Activated T-cell treated with anti-CD3 and anti-CD28 coated beads, Interleukin-2, amount 50 U/mL, for 1 hour (primary cell): ENCODE data around the gene GCSH.

Experiments used
- DNase-seq: peaks from one replicate; pipeline ENCODE4 v3.0.0-alpha.2; 2020

GCSH gene

GRCh38 chr16:81099958-81100357, 3.8 kb upstream of the GCSH start:
- no peak for DNase-seq

GRCh38 chr16:81097230-81097629, 1.0 kb upstream of the GCSH start:
- no peak for DNase-seq

- peak; percentile 19 for DNase-seq
Observed at GRCh38 chr16:81096715-81097208, 567 bp upstream of the GCSH start.

GRCh38 chr16:81095653-81095952, 592 bp downstream of the GCSH start:
- DNase-seq: no peak

GRCh38 chr16:81094771-81095251, 1.4 kb downstream of the GCSH start:
- DNase-seq: no peak

- no peak for DNase-seq
Observed at GRCh38 chr16:81088836-81089235, 7.4 kb downstream of the GCSH start.

- DNase-seq: no peak
Observed at GRCh38 chr16:81081014-81081413, 15.2 kb downstream of the GCSH start.

- DNase-seq: no peak
Observed at GRCh38 chr16:81080233-81080632, 16.0 kb downstream of the GCSH start.

GRCh38 chr16:81077076-81077940, 18.9 kb downstream of the GCSH start, which contains the start of gene C16orf46:
Gene C16orf46 (minus strand): TSS chr16:81077238. CDS start chr16:81063955, 13,283 bp downstream.
- DNase-seq: peak; percentile 99

- peak; percentile 97 for DNase-seq
Observed at GRCh38 chr16:81076566-81077075, 19.6 kb downstream of the GCSH start.

GRCh38 chr16:81073560-81074330, 22.4 kb downstream of the GCSH start:
- no peak for DNase-seq

- DNase-seq: no peak
Observed at GRCh38 chr16:81071805-81072204, 24.4 kb downstream of the GCSH start.

GRCh38 chr16:81070979-81071378, 25.2 kb downstream of the GCSH start:
- DNase-seq: no peak

- no peak for DNase-seq
Observed at GRCh38 chr16:81069063-81069462, 27.1 kb downstream of the GCSH start.

GRCh38 chr16:81067166-81067565, 29.0 kb downstream of the GCSH start:
- DNase-seq: no peak

GRCh38 chr16:81066681-81067080, 29.5 kb downstream of the GCSH start:
- DNase-seq: no peak

- no peak for DNase-seq
Observed at GRCh38 chr16:81061871-81062608, 34.2 kb downstream of the GCSH start.

- no peak for DNase-seq
Observed at GRCh38 chr16:81061307-81061640, 34.9 kb downstream of the GCSH start.

GRCh38 chr16:81060576-81061306, 35.5 kb downstream of the GCSH start:
- DNase-seq: no peak

GRCh38 chr16:81053761-81054160, 42.4 kb downstream of the GCSH start:
- DNase-seq: no peak

GRCh38 chr16:81042821-81043220, 53.4 kb downstream of the GCSH start:
- no peak for DNase-seq

GRCh38 chr16:81041696-81042095, 54.5 kb downstream of the GCSH start:
- no peak for DNase-seq
